Mesothelial cell of epicardium (in vitro differentiated cells): Measurements from ENCODE around the gene SND1. TPM values are rescaled to one million over a fixed set of nuclear protein-coding genes. Genes with fewer than 3 reads are reported as not detected.

Source experiments
- DNase-seq, 2 experiments: peaks; one replicate each; pipeline ENCODE4 v3.0.0; 2021; ENCODE audit warnings: low spot score in 2 of 2; ENCODE audit not compliant: unreplicated experiment in 2 of 2
- H3K27ac Mint-ChIP-seq: 2 replicates; pipeline ENCODE4 v1.8.0; 2021; ENCODE audit warnings: mixed read lengths
- H3K27me3 Mint-ChIP-seq: 2 replicates; pipeline ENCODE4 v1.8.0; 2021; ENCODE audit warnings: low read depth, mixed read lengths
- H3K36me3 Mint-ChIP-seq: 2 replicates; pipeline ENCODE4 v1.8.0; 2021; ENCODE audit warnings: mixed read lengths
- H3K4me1 Mint-ChIP-seq: 2 replicates; pipeline ENCODE4 v1.8.0; 2021; ENCODE audit warnings: mixed read lengths
- H3K4me3 Mint-ChIP-seq: 2 replicates; pipeline ENCODE4 v1.8.0; 2021; ENCODE audit warnings: mild to moderate bottlenecking, moderate library complexity, mixed read lengths
- H3K9me3 Mint-ChIP-seq: 2 replicates; pipeline ENCODE4 v1.8.0; 2021; ENCODE audit warnings: mixed read lengths
- CTCF ChIP-seq: fragments of 200-600 bp; sonication (generic); IDR thresholded peaks from one replicate; pipeline ENCODE4 v1.5.0; 2021; ENCODE audit warnings: antibody characterized with exemption; ENCODE audit not compliant: unreplicated experiment
- total RNA-seq: library from RNA; stranded (reverse); gene quantifications from 3 replicates; pipeline ENCODE4 v1.2.1, GENCODE V29; 2021

SND1 gene
- total RNA-seq, 1 donor from 2014 or later = 211 TPM

GRCh38 chr7:127791446-127792189 lies 139.6 kb downstream of the SND1 start:
- DNase-seq = no peak
- no peak for TF ChIP-seq CTCF
- Mint-ChIP-seq H3K4me1 (no peaks in the 10 kb centered on the region), H3K4me3 (no peak overlapping the region), H3K9me3 (no peaks in the 10 kb centered on the region), H3K36me3 (no peaks in the 10 kb centered on the region), H3K27me3 (no peaks in the 10 kb centered on the region), H3K27ac (no peak overlapping the region)

- peaks cover under 1% of the 10 kb centered on the region for H3K4me1 Mint-ChIP-seq
- H3K27ac Mint-ChIP-seq = no peak overlapping the region
- H3K27me3 Mint-ChIP-seq = no peaks in the 10 kb centered on the region
- H3K9me3 Mint-ChIP-seq = no peaks in the 10 kb centered on the region
- no peak overlapping the region for H3K4me3 Mint-ChIP-seq
- peak; percentile 46 for TF ChIP-seq CTCF
- DNase-seq = no peak
- H3K36me3 Mint-ChIP-seq = no peaks in the 10 kb centered on the region
Measured at GRCh38 chr7:127792528-127793342, 140.7 kb downstream of the SND1 start.

- H3K4me3 Mint-ChIP-seq = no peak overlapping the region
- H3K27ac Mint-ChIP-seq = no peak overlapping the region
- H3K4me1 Mint-ChIP-seq = peaks cover 6% of the 10 kb centered on the region
- DNase-seq = no peak
- H3K36me3 Mint-ChIP-seq = no peaks in the 10 kb centered on the region
- H3K27me3 Mint-ChIP-seq = no peaks in the 10 kb centered on the region
- TF ChIP-seq CTCF = no peak
- no peaks in the 10 kb centered on the region for H3K9me3 Mint-ChIP-seq
Measured at GRCh38 chr7:127793582-127793981, 141.6 kb downstream of the SND1 start.

DNA sequence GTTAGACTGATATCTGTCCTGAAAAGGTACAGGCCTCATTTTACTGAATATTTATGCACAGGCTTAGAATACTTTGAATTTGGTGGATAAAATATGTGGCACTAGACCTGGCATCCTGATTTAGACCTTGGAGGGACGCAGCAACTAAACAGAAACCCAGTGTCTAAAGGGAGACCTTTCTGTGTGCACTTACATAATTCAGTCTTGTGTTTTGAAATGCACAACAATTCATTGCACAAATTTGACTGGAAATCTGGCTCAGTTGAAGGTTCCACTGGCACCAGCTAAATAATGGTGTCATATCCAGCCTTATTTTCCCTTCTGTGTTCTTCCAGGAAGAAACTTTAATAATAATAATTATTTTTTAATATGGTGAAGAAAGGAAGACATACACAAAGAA lies 142.1 kb downstream of the SND1 start:
- Mint-ChIP-seq H3K4me3 (no peak overlapping the region), H3K36me3 (no peaks in the 10 kb centered on the region), H3K4me1 (peaks cover 6% of the 10 kb centered on the region), H3K9me3 (no peaks in the 10 kb centered on the region), H3K27ac (no peak overlapping the region), H3K27me3 (no peaks in the 10 kb centered on the region)
- TF ChIP-seq CTCF = no peak
- no peak for DNase-seq

GRCh38 chr7:127794551-127794950 lies 142.6 kb downstream of the SND1 start:
- Mint-ChIP-seq H3K27me3 (no peaks in the 10 kb centered on the region), H3K27ac (no peak overlapping the region), H3K36me3 (no peaks in the 10 kb centered on the region), H3K4me1 (peaks cover 6% of the 10 kb centered on the region), H3K4me3 (no peak overlapping the region), H3K9me3 (no peaks in the 10 kb centered on the region)
- TF ChIP-seq CTCF = no peak
- no peak for DNase-seq
